ENCODE data around the gene GATA6. TPM values are rescaled to one million over a fixed set of nuclear protein-coding genes. Genes with fewer than 3 reads are reported as not detected.

Gene GATA6
- 1 to 10 TPM; 2.0 to 5.7 (median 2.9) TPM for total RNA-seq

- TF ChIP-seq CTCF (IDR thresholded peaks at IDR 0.05; ENCODE audit: low read depth) = no peak
Observed at GRCh38 chr18:22169011-22169888, at the start of gene GATA6. Gene GATA6 (plus strand): TSS chr18:22169589. CDS start chr18:22171145, 1,556 bp downstream.

GRCh38 chr18:22124970-22125369 is 44.4 kb upstream of the GATA6 start:
- no peak for TF ChIP-seq CTCF (IDR thresholded peaks at IDR 0.05; ENCODE audit: low read depth)

- TF ChIP-seq CTCF (IDR thresholded peaks at IDR 0.05; ENCODE audit: low read depth) = no peak
Observed at GRCh38 chr18:22128954-22129353, 40.4 kb upstream of the GATA6 start.

GRCh38 chr18:22129778-22130177 is 39.6 kb upstream of the GATA6 start:
- TF ChIP-seq CTCF (IDR thresholded peaks at IDR 0.05; ENCODE audit: low read depth) = no peak

- no peak for TF ChIP-seq CTCF (IDR thresholded peaks at IDR 0.05; ENCODE audit: low read depth)
Observed at GRCh38 chr18:22132258-22132657, 37.1 kb upstream of the GATA6 start.

GRCh38 chr18:22132763-22133162 is 36.6 kb upstream of the GATA6 start:
- TF ChIP-seq CTCF (IDR thresholded peaks at IDR 0.05; ENCODE audit: low read depth) = no peak

GRCh38 chr18:22136395-22136794 is 33.0 kb upstream of the GATA6 start:
- no peak for TF ChIP-seq CTCF (IDR thresholded peaks at IDR 0.05; ENCODE audit: low read depth)
